SK-N-MC (cell line): ENCODE results near the gene ATP6AP2.
"Not testable (repeated sequence)": the region's sequence is repeated elsewhere in the genome, so short reads cannot be mapped to it uniquely, and the experiment has no call there.

Source experiments
- DNase-seq: peaks from one replicate; pipeline ENCODE4 v3.0.0-alpha.2; 2011; ENCODE audit warnings: low read depth, low spot score
- H3K27ac ChIP-seq: fragments of 200-600 bp; sonication (generic); 2 replicates; pipeline ENCODE4 v1.5.1; 2016; ENCODE audit warnings: mixed run types
- H3K36me3 ChIP-seq: fragments of 200-600 bp; sonication (generic); 2 replicates; pipeline ENCODE4 v1.6.1; 2017; ENCODE audit warnings: antibody characterized with exemption, low read length, mixed read lengths; ENCODE audit not compliant: insufficient read depth
- H3K4me3 ChIP-seq: fragments of 200-600 bp; sonication (generic); 2 replicates; pipeline ENCODE4 v1.5.1; 2016
- H3K9ac ChIP-seq: fragments of 200-600 bp; sonication (generic); 2 replicates; pipeline ENCODE4 v1.8.0; 2017; ENCODE audit warnings: mixed run types, mixed read lengths; ENCODE audit not compliant: insufficient read length
- H3K9me3 ChIP-seq: fragments of 200-600 bp; sonication (generic); 2 replicates; pipeline ENCODE4 v1.6.1; 2017; ENCODE audit warnings: low read depth, mild to moderate bottlenecking, antibody characterized with exemption, low read length, moderate library complexity, mixed read lengths
- EZH2 ChIP-seq: fragments of 200-600 bp; sonication (generic); IDR thresholded peaks from one replicate; pipeline ENCODE4 v1.6.1; 2017; ENCODE audit warnings: antibody characterized with exemption
- FOXP2 ChIP-seq: optimal IDR thresholded peaks from 2 replicates; pipeline ENCODE3; 2011; ENCODE audit warnings: mild to moderate bottlenecking, moderate library complexity; ENCODE audit not compliant: insufficient read depth; ENCODE audit errors: extremely low read length, control extremely low read depth
- POLR2AphosphoS5 ChIP-seq: IDR thresholded peaks from 2 replicates; pipeline ENCODE4 v1.6.1; 2012; ENCODE audit warnings: mild to moderate bottlenecking, low read depth, low read length, borderline replicate concordance

The ATP6AP2 gene

DNA sequence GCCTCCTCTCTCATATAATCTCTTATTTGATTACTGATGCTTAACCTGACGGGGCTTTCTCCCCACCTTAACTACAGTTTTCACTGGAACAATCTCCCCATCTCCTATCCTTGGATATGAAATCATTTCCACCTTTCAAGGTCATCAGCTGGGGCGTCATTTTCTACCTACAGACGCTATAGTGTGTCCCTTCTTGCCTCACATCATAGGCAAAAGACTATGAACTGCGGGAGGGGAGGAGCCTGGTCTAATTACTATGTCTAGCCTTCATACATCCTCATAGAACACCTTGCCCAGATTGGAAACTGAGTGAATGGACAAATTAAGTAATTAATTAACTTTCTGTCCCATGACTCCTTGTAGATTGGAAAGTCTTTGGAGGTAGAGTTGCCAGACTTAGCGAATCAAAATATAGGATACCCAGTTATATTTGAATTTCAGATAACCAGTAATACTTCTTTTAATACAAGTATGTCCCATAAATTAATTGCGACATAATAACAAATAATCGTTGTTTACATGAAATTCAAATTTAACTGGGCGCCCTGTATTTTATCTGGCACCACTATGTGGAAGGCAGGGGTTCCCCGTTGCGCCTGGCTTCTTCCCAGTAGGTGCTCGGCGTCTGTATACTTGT is 752 bp upstream of the ATP6AP2 start:
- DNase-seq = no peak
- Histone ChIP-seq H3K36me3 (no peaks in the 10 kb centered on the region), H3K9ac (peak overlapping the region; percentile 51), H3K4me3 (peak overlapping the region; percentile 80), H3K27ac (no peak overlapping the region), H3K9me3 (no peaks in the 10 kb centered on the region)
- TF ChIP-seq FOXP2 (no peak), EZH2 (no peak), POLR2AphosphoS5 (no peak)

DNA sequence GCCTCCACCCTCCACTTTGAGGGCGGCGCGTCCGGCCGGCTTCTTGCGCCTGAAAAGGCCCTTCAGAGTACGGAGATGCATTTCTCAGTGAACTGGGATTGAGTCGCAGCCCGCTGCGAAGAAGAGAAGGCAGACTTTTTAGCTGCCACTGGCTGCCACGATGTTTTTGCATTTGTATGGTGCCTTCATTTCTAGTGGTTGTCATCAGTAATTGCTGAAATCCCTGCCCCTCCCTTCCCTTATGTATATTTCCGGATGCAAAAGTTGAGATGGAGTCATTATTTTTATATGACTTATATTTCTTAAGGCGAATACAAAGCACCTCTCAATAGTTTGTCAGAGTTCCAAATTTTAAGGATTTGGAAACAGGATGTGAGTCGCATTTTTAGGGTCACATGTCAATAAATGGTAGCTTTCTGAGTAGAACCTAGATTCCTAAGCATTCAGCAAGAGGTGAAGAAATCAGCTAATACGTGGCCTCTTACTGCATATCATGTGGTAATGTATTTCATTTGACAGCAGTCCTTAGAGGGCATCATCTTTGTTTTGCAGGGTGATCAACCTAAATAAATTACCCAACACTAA is 658 bp downstream of the ATP6AP2 start:
- Histone ChIP-seq H3K36me3 (no peaks in the 10 kb centered on the region), H3K9me3 (no peaks in the 10 kb centered on the region), H3K27ac (no peak overlapping the region), H3K9ac (peak overlapping the region; percentile 71), H3K4me3 (peak overlapping the region; percentile 80)
- TF ChIP-seq FOXP2 = no peak
- TF ChIP-seq EZH2 = no peak
- TF ChIP-seq POLR2AphosphoS5 = no peak
- DNase-seq = no peak

DNA sequence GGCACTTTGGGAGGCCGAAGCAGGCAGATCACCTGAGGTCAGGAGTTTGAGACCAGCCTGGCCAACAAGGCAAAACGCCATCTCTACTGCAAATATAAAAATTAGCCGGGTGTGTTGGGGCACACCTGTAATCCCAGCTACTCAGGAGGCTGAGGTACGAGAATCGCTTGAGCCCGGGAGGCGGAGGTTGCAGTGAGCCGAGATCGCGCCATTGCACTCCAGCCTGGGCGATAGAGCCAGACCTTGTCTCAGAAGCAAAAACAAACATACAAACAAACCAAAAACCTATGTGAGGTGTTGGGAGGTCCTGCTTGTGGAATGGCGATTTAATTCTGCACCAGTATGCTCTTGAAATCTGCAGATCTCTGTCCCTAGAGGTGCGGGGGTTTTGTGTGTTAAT is 1.4 kb downstream of the ATP6AP2 start:
- not testable (repeated sequence) for H3K36me3 ChIP-seq, H3K9me3 ChIP-seq, DNase-seq, H3K27ac ChIP-seq, H3K4me3 ChIP-seq, H3K9ac ChIP-seq

DNA sequence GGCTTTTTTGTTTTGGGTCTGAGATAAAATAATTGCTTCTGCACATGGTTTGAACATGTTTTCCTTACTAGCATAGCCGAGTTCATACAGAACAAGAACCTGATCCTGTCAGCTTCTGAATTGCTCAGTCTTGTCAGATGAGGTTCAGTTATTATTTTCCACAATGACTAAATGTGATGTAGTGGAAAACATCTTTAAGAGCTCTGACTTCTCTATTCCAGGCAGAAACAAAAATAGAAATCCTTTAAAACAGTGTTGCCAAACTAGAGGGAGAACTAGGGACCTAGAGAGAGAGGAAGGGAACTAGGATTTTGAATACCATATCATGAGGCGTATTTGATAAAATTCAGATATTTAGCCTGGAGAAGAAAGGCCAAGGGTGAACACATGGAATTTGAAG is 2.0 kb downstream of the ATP6AP2 start:
- TF ChIP-seq FOXP2 (no peak), EZH2 (no peak), POLR2AphosphoS5 (no peak)
- Histone ChIP-seq H3K9me3 (no peaks in the 10 kb centered on the region), H3K27ac (no peak overlapping the region), H3K9ac (no peak overlapping the region), H3K4me3 (no peak overlapping the region), H3K36me3 (no peaks in the 10 kb centered on the region)
- no peak for DNase-seq

DNA sequence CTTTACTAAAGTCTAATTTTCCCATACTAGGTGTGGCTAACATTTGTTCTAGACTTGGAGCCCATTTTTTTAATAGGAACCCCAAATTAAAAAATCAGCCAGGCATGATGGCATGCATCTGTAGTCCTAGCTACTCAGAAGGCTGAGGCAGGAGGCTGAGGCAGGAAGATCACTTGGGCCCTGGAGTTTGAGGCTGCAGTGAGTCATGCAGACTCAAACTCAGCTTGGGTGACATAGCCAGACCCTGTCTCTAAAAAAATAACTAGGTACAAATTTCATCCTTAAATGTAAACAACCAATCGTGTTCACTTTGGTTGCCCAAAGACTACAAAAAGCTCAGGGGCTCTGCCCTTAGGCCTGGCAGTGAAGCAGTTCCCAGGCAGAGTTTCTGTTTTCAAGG is 6.9 kb downstream of the ATP6AP2 start:
- H3K27ac ChIP-seq, H3K9me3 ChIP-seq, DNase-seq, H3K36me3 ChIP-seq, H3K9ac ChIP-seq, H3K4me3 ChIP-seq: not testable (repeated sequence)

DNA sequence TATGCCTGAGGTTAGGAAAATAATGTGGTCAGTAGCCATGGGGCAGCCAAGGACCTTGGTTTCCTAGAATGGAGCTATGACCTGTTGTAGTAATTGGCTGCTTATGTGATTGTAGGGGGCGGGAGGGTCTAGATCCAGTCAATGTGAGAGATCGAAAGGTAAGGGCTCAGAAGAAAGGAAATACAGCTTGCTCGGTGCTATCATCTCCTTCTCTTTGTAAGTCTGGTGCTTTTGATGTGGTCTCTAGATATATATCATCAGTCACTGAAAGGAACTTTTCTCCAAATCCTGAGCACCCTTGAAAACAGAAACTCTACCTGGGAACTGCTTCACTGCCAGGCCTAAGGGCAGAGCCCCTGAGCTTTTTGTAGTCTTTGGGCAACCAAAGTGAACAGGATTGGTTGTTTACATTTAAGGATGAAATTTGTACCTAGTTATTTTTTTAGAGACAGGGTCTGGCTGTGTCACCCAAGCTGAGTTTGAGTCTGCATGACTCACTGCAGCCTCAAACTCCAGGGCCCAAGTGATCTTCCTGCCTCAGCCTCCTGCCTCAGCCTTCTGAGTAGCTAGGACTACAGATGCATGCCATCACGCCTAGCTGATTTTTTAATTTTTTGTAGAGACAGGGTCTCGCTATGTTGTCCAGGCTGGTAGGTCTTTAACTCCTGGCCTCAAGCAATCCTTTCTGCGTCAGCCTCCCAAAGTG is 9.0 kb downstream of the ATP6AP2 start:
- H3K9ac ChIP-seq, H3K9me3 ChIP-seq, H3K36me3 ChIP-seq, H3K27ac ChIP-seq, H3K4me3 ChIP-seq, DNase-seq: not testable (repeated sequence)

DNA sequence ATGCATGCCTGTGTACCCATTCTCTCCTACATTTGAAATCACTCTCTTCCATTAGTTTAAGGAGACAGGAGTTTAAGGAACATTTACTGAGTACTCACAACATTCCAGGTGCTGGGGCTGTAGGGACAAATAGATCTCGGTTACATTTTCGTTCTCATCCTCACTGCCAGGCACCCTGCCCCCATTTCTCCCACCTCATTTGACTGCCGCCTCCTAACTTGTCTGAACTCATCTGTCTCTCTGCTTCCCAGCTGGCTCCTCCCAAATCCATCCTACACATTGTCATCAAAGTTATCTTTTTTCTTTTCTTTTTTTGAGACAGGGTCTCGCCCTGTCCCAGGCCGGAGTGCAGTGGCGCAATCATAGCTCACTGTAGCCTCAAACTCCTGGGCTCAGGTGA is 22.7 kb downstream of the ATP6AP2 start:
- Histone ChIP-seq H3K4me3 (no peak overlapping the region), H3K27ac (no peak overlapping the region), H3K36me3 (peaks cover 14% of the 10 kb centered on the region; the same call in 1 of the 2 replicates), H3K9ac (no peak overlapping the region), H3K9me3 (no peaks in the 10 kb centered on the region)
- no peak for DNase-seq
- no peak for TF ChIP-seq EZH2
- no peak for TF ChIP-seq FOXP2
- no peak for TF ChIP-seq POLR2AphosphoS5

DNA sequence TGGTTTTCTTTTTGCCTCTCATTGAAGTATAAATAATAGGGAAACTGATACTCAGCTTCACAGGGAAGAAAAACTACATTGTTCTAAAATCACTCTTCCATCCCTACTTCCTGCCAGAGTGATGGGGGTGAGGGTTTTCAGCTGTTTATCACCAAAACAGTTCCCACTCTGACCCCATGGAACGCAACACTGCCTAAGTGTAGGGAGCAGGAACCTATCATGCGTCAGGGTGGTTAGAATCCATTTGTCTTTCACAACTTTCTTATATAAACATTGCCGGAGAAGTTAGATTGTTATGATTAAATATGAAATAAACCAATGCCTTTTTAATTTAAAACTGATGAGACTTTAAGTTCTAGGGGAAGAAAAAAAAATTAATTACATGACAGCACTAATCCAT is 26.6 kb downstream of the ATP6AP2 start:
- no peak overlapping the region for H3K9ac ChIP-seq
- no peaks in the 10 kb centered on the region for H3K36me3 ChIP-seq
- TF ChIP-seq POLR2AphosphoS5 = no peak
- no peak for TF ChIP-seq FOXP2
- no peak for TF ChIP-seq EZH2
- no peak for DNase-seq
- no peaks in the 10 kb centered on the region for H3K9me3 ChIP-seq
- no peak overlapping the region for H3K27ac ChIP-seq
- H3K4me3 ChIP-seq = no peak overlapping the region

DNA sequence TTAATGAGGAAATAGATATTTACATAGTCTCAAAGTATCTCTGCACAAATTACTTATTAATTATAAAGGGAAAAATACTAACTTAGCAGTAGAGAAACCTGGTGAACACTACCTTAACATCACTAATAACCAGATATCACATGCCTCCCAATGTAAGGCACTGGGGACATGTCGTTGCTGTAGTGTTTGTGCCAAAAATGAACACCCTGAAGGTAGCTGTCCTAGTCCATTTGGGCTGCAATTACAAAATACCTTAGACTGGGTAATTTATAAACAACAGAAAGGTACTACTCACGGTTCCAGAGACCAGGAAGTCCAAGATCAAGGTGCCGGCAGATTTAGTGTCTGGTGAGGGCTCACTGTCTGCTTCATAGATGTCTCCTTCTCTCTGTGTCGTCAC is 31.7 kb downstream of the ATP6AP2 start:
- no peaks in the 10 kb centered on the region for H3K9me3 ChIP-seq
- H3K4me3 ChIP-seq = no peak overlapping the region
- no peak overlapping the region for H3K27ac ChIP-seq
- H3K36me3 ChIP-seq = no peaks in the 10 kb centered on the region
- TF ChIP-seq POLR2AphosphoS5 = no peak
- no peak for TF ChIP-seq FOXP2
- no peak overlapping the region for H3K9ac ChIP-seq
- no peak for DNase-seq
